ENCODE measurements around the gene HADHB.

- TF ChIP-seq, protein P1, sequence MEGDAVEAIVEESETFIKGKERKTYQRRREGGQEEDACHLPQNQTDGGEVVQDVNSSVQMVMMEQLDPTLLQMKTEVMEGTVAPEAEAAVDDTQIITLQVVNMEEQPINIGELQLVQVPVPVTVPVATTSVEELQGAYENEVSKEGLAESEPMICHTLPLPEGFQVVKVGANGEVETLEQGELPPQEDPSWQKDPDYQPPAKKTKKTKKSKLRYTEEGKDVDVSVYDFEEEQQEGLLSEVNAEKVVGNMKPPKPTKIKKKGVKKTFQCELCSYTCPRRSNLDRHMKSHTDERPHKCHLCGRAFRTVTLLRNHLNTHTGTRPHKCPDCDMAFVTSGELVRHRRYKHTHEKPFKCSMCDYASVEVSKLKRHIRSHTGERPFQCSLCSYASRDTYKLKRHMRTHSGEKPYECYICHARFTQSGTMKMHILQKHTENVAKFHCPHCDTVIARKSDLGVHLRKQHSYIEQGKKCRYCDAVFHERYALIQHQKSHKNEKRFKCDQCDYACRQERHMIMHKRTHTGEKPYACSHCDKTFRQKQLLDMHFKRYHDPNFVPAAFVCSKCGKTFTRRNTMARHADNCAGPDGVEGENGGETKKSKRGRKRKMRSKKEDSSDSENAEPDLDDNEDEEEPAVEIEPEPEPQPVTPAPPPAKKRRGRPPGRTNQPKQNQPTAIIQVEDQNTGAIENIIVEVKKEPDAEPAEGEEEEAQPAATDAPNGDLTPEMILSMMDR (IDR thresholded peaks at IDR 0.05; ENCODE audit: low read depth, low read length, poor library complexity, severe bottlenecking), result no peak
- no peak for TF ChIP-seq EZH2phosphoT487 (IDR thresholded peaks at IDR 0.05; ENCODE audit: borderline replicate concordance, low read length)
These were observed 39.4 kb downstream of the HADHB start for GRCh38 chr2:26284132-26284531.
